ENCODE data around the gene PDLIM5.
"Not testable (repeated sequence)": the region's sequence is repeated elsewhere in the genome, so short reads cannot be mapped to it uniquely, and the experiment has no call there.

Gene PDLIM5

GRCh38 chr4:94665021-94665420 is 213.3 kb downstream of the PDLIM5 start:
- not testable (repeated sequence) for DNase-seq

GRCh38 chr4:94665500-94666404 is 214.0 kb downstream of the PDLIM5 start:
- no peak for DNase-seq

GRCh38 chr4:94668724-94669123 is 217.0 kb downstream of the PDLIM5 start:
- no peak for DNase-seq

GRCh38 chr4:94669672-94670664 is 218.2 kb downstream of the PDLIM5 start:
- DNase-seq: no peak

DNA sequence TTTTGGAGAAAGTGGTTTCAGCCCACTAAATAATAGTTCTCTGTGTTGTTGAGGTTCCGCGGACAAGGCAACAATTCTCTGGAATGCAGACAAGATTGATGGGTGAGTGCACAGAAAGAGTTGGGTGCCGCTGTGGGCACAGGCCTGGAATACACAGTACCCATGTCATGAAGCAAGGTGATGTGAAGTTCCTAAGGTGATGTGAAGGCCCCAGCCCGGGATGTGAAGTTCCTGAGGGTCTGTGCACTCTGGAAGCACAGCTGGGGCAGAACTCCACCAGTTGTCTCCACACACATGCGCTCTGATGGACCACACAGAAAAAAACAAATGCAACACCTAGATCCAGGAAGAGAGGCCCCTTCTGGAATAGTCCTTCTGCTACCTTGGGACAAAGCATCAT is 219.4 kb downstream of the PDLIM5 start:
- DNase-seq: no peak

GRCh38 chr4:94673961-94674360 is 222.2 kb downstream of the PDLIM5 start:
- no peak for DNase-seq

DNA sequence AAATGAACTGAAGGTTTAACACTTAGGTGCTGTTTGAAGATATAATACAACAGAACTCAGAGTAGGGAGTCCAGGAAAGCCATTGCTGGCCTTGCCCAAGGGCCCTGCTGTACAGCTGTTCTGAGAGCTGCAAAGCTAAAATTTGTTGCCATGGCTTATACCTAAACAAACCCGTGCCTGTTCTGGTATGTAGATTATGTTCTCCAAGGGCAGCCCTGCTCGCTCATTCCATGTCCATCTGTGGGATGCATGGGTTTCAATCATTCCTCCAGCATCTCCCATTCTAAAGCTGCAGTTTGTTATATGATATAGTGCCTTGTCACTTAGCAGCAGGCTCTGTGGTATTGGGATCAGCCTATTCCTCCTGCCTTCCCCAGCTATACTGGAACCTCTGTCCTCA is 225.2 kb downstream of the PDLIM5 start:
- peak; percentile 57 for DNase-seq

- DNase-seq: no peak
Observed at GRCh38 chr4:94678896-94679295, 227.2 kb downstream of the PDLIM5 start.

DNA sequence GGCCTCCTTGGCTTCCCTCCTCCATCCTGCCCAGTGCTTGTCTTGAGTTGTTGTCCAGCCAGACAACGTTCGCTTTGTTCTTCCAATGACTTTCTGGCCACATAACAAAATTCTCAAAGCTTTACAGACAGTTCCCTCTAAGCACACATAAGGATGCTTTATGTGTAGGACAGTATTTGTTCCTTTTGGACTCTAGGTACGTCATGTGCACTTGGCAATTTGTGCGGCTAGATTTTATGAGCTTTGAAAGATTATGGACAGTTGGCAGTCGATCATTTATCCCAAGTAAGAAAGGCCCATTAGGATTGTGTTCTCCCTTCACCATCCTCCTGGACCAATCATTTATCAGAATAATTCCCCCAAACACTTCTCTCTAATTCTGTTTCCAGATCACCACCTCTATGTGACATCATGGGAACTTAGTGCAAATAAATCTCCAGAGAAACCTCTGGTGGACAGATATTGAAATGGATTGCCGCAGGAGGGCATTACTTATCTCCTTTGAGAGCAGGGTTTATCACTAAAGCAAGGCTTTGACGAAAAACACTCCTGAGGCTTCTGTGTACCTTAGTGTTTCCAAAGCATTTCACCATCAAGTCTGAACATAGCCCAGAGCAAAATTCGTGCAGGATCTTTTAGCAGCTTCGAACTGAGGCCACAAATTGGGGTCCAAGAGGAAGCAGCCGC is 228.6 kb downstream of the PDLIM5 start:
- DNase-seq: no peak

- no peak for DNase-seq
Observed at GRCh38 chr4:94686086-94686485, 234.3 kb downstream of the PDLIM5 start.

- no peak for DNase-seq
Observed at GRCh38 chr4:94689155-94689860, 237.6 kb downstream of the PDLIM5 start.

GRCh38 chr4:94690851-94691254 is 239.1 kb downstream of the PDLIM5 start:
- peak; percentile 68 for DNase-seq

GRCh38 chr4:94691552-94691951 is 239.8 kb downstream of the PDLIM5 start:
- DNase-seq: no peak

- DNase-seq: peak; percentile 61
Observed at GRCh38 chr4:94695384-94695783, 243.6 kb downstream of the PDLIM5 start.

DNA sequence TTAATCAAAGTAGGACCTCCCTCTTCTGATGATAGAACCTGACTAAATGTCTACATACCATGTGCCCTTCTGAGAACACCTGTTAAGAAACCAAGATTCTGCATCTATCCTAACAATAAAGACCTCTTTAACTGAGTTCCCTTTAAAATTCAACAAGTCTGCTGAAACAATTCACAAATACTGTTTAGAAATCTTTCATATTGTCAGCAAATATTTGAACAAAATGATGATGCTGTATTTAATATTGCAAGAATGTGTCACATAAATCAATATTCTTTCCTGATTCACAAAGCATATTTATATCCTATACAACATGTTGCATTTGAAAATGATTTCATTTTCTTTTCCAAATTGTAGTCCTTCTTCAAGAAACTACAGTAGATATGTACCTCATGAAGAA is 246.4 kb downstream of the PDLIM5 start:
- DNase-seq: no peak

DNA sequence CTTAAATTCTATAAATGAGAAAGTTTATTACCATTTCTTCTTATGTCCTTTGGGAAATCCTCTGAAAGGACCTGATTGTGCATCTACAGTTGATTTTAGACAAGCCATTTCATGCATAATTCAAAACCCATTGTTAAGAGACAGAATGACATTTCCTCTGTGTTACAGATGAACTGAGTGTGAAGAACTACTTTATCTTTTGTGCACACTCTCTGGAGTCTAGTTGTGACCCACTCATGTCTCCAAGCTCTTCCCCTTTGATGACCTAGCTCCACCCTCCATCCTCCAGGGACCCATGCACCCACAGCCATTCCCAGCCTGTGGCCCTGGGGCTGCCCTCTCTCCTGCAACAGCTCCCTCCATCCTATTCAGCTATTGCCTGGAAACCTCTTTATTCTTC is 248.6 kb downstream of the PDLIM5 start:
- no peak for DNase-seq

DNA sequence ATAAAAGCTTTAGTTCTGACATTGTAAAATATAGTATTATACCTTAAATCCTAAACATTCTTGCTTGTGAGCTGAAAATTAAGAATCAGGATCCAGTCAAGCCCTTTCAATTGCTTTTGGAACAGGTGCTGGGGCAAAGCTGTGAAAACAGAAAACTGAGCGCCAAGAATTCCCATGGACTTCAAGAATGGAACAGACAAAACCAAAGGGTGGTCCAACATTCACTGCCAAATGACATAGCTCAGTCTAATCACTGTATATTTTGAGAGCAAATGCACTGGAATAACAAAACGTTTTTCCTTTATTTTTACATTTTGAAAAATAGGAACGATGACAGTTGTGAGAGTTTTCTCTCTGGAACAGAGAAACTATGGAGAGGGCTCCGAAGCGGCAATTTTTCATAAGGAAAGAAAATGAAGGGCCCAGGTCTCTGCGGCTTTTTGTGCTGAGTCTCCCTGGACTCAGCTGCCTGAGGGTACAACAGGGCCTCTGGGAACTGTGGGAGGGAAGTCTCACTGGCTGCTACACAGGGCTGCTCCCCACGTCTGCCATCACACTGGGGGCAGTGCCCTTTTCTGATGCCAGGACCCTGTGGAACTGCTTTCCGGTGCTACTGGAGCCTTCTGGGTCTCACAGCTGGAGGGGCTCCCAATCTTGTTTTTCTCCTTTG is 250.0 kb downstream of the PDLIM5 start:
- no peak for DNase-seq

GRCh38 chr4:94711635-94712034 is 259.9 kb downstream of the PDLIM5 start:
- no peak for DNase-seq

- no peak for DNase-seq
Observed at GRCh38 chr4:94714365-94715160, 262.8 kb downstream of the PDLIM5 start.

DNA sequence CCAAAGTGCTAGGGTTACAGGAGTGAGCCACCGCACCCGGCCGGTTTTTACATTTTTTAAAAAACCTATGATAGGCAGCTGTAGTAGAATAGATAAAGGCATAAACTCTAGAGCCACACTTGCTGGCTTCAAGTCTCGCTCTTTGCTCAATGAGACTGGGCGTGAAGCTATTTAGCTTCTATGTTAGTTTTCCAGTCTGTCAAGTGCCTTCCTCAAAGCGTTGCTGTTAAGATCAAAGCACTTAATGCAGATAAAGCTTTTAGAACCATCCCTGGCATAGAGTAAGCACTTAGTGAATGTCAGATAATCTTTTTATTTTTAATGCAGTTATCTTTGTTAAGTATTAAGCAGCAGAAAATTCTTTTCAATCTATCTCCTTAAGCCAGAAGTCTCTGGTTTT is 264.0 kb downstream of the PDLIM5 start:
- DNase-seq: no peak
